Parathyroid adenoma (tissue), 2 donors: ENCODE measurements around the gene SREBF1.

Source experiments
- H2AFZ ChIP-seq: fragments of 300-600 bp; sonication (generic); one replicate; pipeline ENCODE4 v1.7.0; 2017; ENCODE audit warnings: antibody characterized with exemption, mild to moderate bottlenecking
- H3K27ac ChIP-seq: fragments of 300-600 bp; sonication (generic); one replicate; pipeline ENCODE4 v1.7.0; 2017
- H3K27me3 ChIP-seq: fragments of 300-600 bp; sonication (generic); one replicate; pipeline ENCODE4 v1.7.0; 2017; ENCODE audit warnings: low read length; ENCODE audit not compliant: control insufficient read depth, insufficient read depth
- H3K36me3 ChIP-seq: fragments of 300-600 bp; sonication (generic); one replicate; pipeline ENCODE4 v1.7.0; 2017; ENCODE audit warnings: low read length; ENCODE audit not compliant: control insufficient read depth, insufficient read depth
- H3K4me1 ChIP-seq: fragments of 300-600 bp; sonication (generic); one replicate; pipeline ENCODE4 v1.7.0; 2017; ENCODE audit warnings: control low read depth
- H3K4me2 ChIP-seq: fragments of 300-600 bp; sonication (generic); one replicate; pipeline ENCODE4 v1.7.0; 2017; ENCODE audit warnings: low read length
- H3K4me3 ChIP-seq: fragments of 300-600 bp; sonication (generic); one replicate; pipeline ENCODE4 v1.7.0; 2017; ENCODE audit warnings: low read depth, low read length
- H3K79me2 ChIP-seq: fragments of 300-600 bp; sonication (generic); one replicate; pipeline ENCODE4 v1.7.0; 2017; ENCODE audit warnings: control low read depth
- H3K9ac ChIP-seq: fragments of 300-600 bp; sonication (generic); one replicate; pipeline ENCODE4 v1.7.0; 2017; ENCODE audit warnings: mild to moderate bottlenecking
- H3K9me3 ChIP-seq: fragments of 300-600 bp; sonication (generic); one replicate; pipeline ENCODE4 v1.7.0; 2017; ENCODE audit warnings: low read length; ENCODE audit not compliant: control insufficient read depth
- TF ChIP-seq, protein P1 (sequence below): fragments of 300-600 bp; sonication (generic); IDR thresholded peaks from one replicate; pipeline ENCODE4 v1.7.0; 2017; ENCODE audit warnings: antibody characterized with exemption, mild to moderate bottlenecking
- donor health status: primary hyperparathyroidism.

The SREBF1 gene

DNA sequence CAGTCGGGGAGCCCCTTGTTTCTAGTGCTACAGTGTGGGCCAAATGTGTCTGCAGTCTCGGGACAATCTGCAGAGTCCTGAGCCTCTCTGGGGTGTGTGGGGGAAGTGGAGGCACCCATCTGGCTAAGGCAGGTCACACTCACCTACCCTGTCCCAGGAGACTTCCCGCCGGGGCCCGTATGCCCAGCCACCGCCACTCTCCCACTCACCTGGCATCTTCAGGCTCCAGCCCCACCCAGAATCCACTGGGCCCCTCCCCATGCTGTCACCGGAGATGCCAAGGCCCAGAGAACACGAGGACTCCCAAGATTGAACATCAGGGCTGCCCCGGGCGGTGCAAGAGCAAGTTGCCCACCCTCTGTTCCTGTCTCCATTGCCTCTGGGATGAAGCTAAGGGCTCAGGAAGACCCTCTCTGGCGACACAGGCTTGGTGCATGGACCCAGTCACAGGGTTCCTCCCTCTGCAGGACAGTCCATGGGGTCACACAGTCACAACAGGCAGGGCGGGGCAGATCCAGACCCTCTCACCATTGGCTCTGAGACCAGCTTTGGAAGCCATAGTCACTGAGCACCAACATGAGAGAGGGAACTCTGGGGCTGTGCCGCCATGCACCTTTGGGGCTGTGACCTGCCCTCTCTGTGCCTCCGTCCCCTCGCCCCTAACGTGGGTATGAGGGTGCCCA, 38.1 kb downstream of the SREBF1 start:
- H3K9me3 ChIP-seq = no peaks in the 10 kb centered on the region
- H3K4me2 ChIP-seq = no peak overlapping the region
- no peak overlapping the region for H3K9ac ChIP-seq
- peaks cover 5% of the 10 kb centered on the region for H3K4me1 ChIP-seq
- peaks cover 51% of the 10 kb centered on the region for H3K79me2 ChIP-seq
- no peaks in the 10 kb centered on the region for H3K36me3 ChIP-seq
- no peak overlapping the region for H3K27ac ChIP-seq
- no peaks in the 10 kb centered on the region for H3K27me3 ChIP-seq
- no peak overlapping the region for H2AFZ ChIP-seq
- TF ChIP-seq, protein P1, sequence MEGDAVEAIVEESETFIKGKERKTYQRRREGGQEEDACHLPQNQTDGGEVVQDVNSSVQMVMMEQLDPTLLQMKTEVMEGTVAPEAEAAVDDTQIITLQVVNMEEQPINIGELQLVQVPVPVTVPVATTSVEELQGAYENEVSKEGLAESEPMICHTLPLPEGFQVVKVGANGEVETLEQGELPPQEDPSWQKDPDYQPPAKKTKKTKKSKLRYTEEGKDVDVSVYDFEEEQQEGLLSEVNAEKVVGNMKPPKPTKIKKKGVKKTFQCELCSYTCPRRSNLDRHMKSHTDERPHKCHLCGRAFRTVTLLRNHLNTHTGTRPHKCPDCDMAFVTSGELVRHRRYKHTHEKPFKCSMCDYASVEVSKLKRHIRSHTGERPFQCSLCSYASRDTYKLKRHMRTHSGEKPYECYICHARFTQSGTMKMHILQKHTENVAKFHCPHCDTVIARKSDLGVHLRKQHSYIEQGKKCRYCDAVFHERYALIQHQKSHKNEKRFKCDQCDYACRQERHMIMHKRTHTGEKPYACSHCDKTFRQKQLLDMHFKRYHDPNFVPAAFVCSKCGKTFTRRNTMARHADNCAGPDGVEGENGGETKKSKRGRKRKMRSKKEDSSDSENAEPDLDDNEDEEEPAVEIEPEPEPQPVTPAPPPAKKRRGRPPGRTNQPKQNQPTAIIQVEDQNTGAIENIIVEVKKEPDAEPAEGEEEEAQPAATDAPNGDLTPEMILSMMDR = no peak
- H3K4me3 ChIP-seq = no peak overlapping the region

- Histone ChIP-seq H3K27ac (no peak overlapping the region), H3K9ac (no peak overlapping the region), H3K27me3 (no peaks in the 10 kb centered on the region), H3K9me3 (no peaks in the 10 kb centered on the region), H2AFZ (no peak overlapping the region), H3K4me1 (peaks cover 12% of the 10 kb centered on the region), H3K79me2 (peaks cover 49% of the 10 kb centered on the region), H3K4me3 (no peak overlapping the region), H3K4me2 (no peak overlapping the region), H3K36me3 (no peaks in the 10 kb centered on the region)
- TF ChIP-seq, protein P1 = no peak
Measured at GRCh38 chr17:17798010-17798556, 38.7 kb downstream of the SREBF1 start.

DNA sequence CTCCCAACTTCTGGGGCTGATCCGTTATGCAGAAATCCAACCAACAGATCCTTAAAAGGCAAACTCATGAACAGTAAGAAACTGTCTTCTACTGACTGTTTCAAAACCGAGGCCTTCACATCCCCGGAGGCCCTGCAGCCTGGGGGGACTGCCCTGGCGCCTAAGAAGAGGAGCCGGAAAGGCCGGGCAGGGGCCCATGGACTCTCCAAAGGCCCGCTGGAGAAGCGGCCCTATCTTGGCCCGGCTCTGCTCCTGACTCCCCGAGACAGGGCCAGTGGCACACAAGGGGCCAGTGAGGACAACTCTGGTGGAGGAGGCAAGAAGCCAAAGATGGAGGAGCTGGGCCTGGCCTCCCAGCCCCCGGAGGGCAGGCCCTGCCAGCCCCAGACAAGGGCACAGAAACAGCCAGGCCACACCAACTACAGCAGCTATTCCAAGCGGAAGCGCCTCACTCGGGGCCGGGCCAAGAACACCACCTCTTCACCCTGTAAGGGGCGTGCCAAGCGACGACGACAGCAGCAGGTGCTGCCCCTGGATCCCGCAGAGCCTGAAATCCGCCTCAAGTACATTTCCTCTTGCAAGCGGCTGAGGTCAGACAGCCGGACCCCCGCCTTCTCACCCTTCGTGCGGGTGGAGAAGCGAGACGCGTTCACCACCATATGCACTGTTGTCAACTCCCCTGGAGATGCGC, 39.5 kb downstream of the SREBF1 start:
- TF ChIP-seq, protein P1 = no peak
- H3K4me1 ChIP-seq = peaks cover 14% of the 10 kb centered on the region
- no peak overlapping the region for H3K4me2 ChIP-seq
- H3K36me3 ChIP-seq = no peaks in the 10 kb centered on the region
- no peak overlapping the region for H3K27ac ChIP-seq
- no peaks in the 10 kb centered on the region for H3K27me3 ChIP-seq
- H3K4me3 ChIP-seq = no peak overlapping the region
- H3K9ac ChIP-seq = no peak overlapping the region
- peaks cover 49% of the 10 kb centered on the region for H3K79me2 ChIP-seq
- H2AFZ ChIP-seq = no peak overlapping the region
- H3K9me3 ChIP-seq = no peaks in the 10 kb centered on the region

- H3K9ac ChIP-seq = no peak overlapping the region
- H3K27ac ChIP-seq = no peak overlapping the region
Measured at GRCh38 chr17:17796787-17797061, 40.1 kb downstream of the SREBF1 start.

More at GRCh38 chr17:17796787-17797061, 40.1 kb downstream of the SREBF1 start:
- Histone ChIP-seq H3K4me2 (no peak overlapping the region), H3K27me3 (no peaks in the 10 kb centered on the region), H2AFZ (no peak overlapping the region), H3K36me3 (no peaks in the 10 kb centered on the region), H3K4me3 (no peak overlapping the region), H3K79me2 (peaks cover 44% of the 10 kb centered on the region), H3K9me3 (no peaks in the 10 kb centered on the region), H3K4me1 (peaks cover 20% of the 10 kb centered on the region)
- TF ChIP-seq, protein P1 = no peak
